ENCODE results near the gene GUCD1. TPM values are rescaled to one million over a fixed set of nuclear protein-coding genes. Genes with fewer than 3 reads are reported as not detected.
A peak's percentile ranks its signal among the peaks of the same experiment; 100 is the strongest.
"Not testable (repeated sequence)": the region's sequence is repeated elsewhere in the genome, so short reads cannot be mapped to it uniquely, and the experiment has no call there.

Gene GUCD1
- total RNA-seq, 2 experiments from 2014 or later = 94.2 to 99.5 TPM

GRCh38 chr22:24571266-24571665 is 16.3 kb upstream of the GUCD1 start:
- CTCF ChIA-PET = no interaction called here
- Mint-ChIP-seq H3K27ac (no peak overlapping the region), H3K4me3 (no peak overlapping the region), H3K4me1 (ENCODE audit: low read depth) (peaks cover 6% of the 10 kb centered on the region), H3K9me3 (no peaks in the 10 kb centered on the region), H3K36me3 (peaks cover 38% of the 10 kb centered on the region), H3K27me3 (no peaks in the 10 kb centered on the region)
- no peak for DNase-seq
- POLR2A ChIA-PET = no interaction called here
- intact Hi-C loops (cut with micrococcal nuclease) = no loop called here

GRCh38 chr22:24567668-24568067 is 12.7 kb upstream of the GUCD1 start:
- CTCF ChIA-PET = no interaction called here
- intact Hi-C loops (cut with micrococcal nuclease) = no loop called here
- Mint-ChIP-seq H3K36me3 (peaks cover 27% of the 10 kb centered on the region), H3K4me3 (no peak overlapping the region), H3K27ac (no peak overlapping the region), H3K27me3 (no peaks in the 10 kb centered on the region), H3K9me3 (no peaks in the 10 kb centered on the region), H3K4me1 (ENCODE audit: low read depth) (peaks cover 30% of the 10 kb centered on the region)
- POLR2A ChIA-PET = no interaction called here
- no peak for DNase-seq

GRCh38 chr22:24566899-24567511 is 12.1 kb upstream of the GUCD1 start:
- peaks cover 25% of the 10 kb centered on the region for H3K36me3 Mint-ChIP-seq
- intact Hi-C loops (cut with micrococcal nuclease) = no loop called here

GRCh38 chr22:24565077-24565476 is 10.1 kb upstream of the GUCD1 start:
- ChIA-PET CTCF (no interaction called here), POLR2A (interaction anchor here (0.9 kb wide), 1 partner anchor 12 kb away, joined by 3 read pairs; no protein-coding TSS in a partner anchor)
- no peak overlapping the region for H3K4me3 Mint-ChIP-seq
- intact Hi-C loops (cut with micrococcal nuclease) = no loop called here
- H3K36me3 Mint-ChIP-seq = peaks cover 28% of the 10 kb centered on the region
- H3K27ac Mint-ChIP-seq = peak overlapping the region; percentile 43
- peaks cover 42% of the 10 kb centered on the region for H3K4me1 Mint-ChIP-seq (ENCODE audit: low read depth)
- H3K27me3 Mint-ChIP-seq = no peaks in the 10 kb centered on the region
- DNase-seq = no peak
- no peaks in the 10 kb centered on the region for H3K9me3 Mint-ChIP-seq

More at GRCh38 chr22:24566899-24567511, 12.1 kb upstream of the GUCD1 start:
- DNase-seq = no peak
- H3K4me1 Mint-ChIP-seq (ENCODE audit: low read depth) = peaks cover 34% of the 10 kb centered on the region
- H3K27ac Mint-ChIP-seq = no peak overlapping the region
- no peak overlapping the region for H3K4me3 Mint-ChIP-seq
- H3K27me3 Mint-ChIP-seq = no peaks in the 10 kb centered on the region
- no peaks in the 10 kb centered on the region for H3K9me3 Mint-ChIP-seq
- ChIA-PET CTCF (no interaction called here), POLR2A (no interaction called here)

- Mint-ChIP-seq H3K36me3 (peaks cover 27% of the 10 kb centered on the region), H3K4me3 (no peak overlapping the region), H3K27ac (peak overlapping the region; percentile 43), H3K27me3 (no peaks in the 10 kb centered on the region), H3K4me1 (ENCODE audit: low read depth) (peaks cover 45% of the 10 kb centered on the region), H3K9me3 (no peaks in the 10 kb centered on the region)
- DNase-seq = no peak
- intact Hi-C loops (cut with micrococcal nuclease) = no loop called here
- ChIA-PET CTCF (interaction anchor here (0.9 kb wide), 1 partner anchor 10 kb away, joined by 4 read pairs; the partner anchor contains the start of gene GUCD1), POLR2A (interaction anchor here (0.9 to 1.1 kb wide), 2 partner anchors 12 to 13 kb away, joined by 3 to 4 read pairs; no protein-coding TSS in a partner anchor)
These were observed 9.6 kb upstream of the GUCD1 start for GRCh38 chr22:24564376-24565058.

GRCh38 chr22:24563246-24563645 is 8.3 kb upstream of the GUCD1 start:
- POLR2A ChIA-PET = no interaction called here

GRCh38 chr22:24559471-24559870 is 4.5 kb upstream of the GUCD1 start:
- Mint-ChIP-seq H3K4me1 (ENCODE audit: low read depth) (peaks cover 57% of the 10 kb centered on the region), H3K27ac (no peak overlapping the region), H3K36me3 (peaks cover 42% of the 10 kb centered on the region), H3K27me3 (no peaks in the 10 kb centered on the region), H3K9me3 (no peaks in the 10 kb centered on the region), H3K4me3 (no peak overlapping the region)
- intact Hi-C loops (cut with micrococcal nuclease) = loop anchor here (5.0 to 10.0 kb wide), 4 partner anchors 38 to 645 kb away; partner anchors contain the start of gene SGSM1
- POLR2A ChIA-PET = no interaction called here
- DNase-seq = no peak
- CTCF ChIA-PET = interaction anchor here (0.9 kb wide), 1 partner anchor 9 kb away, joined by 3 read pairs; no protein-coding TSS in a partner anchor

More at GRCh38 chr22:24563246-24563645, 8.3 kb upstream of the GUCD1 start:
- no peak overlapping the region for H3K4me3 Mint-ChIP-seq
- H3K36me3 Mint-ChIP-seq = peaks cover 32% of the 10 kb centered on the region
- intact Hi-C loops (cut with micrococcal nuclease) = no loop called here
- H3K4me1 Mint-ChIP-seq (ENCODE audit: low read depth) = peaks cover 58% of the 10 kb centered on the region
- no peaks in the 10 kb centered on the region for H3K9me3 Mint-ChIP-seq
- no peak for DNase-seq
- no peaks in the 10 kb centered on the region for H3K27me3 Mint-ChIP-seq
- CTCF ChIA-PET = interaction anchor here (0.9 kb wide), 1 partner anchor 8 kb away, joined by 4 read pairs; the partner anchor contains the start of gene GUCD1
- H3K27ac Mint-ChIP-seq = no peak overlapping the region

- Mint-ChIP-seq H3K27ac (peak within 1 kb of the TSS; percentile 98), H3K4me3 (peak within 1 kb of the TSS; percentile 97), H3K36me3 (peaks cover 33% of the 10 kb centered on the region), H3K4me1 (ENCODE audit: low read depth) (peaks cover 48% of the 10 kb centered on the region), H3K27me3 (no peaks in the 10 kb centered on the region), H3K9me3 (no peaks in the 10 kb centered on the region)
- POLR2A ChIA-PET = interaction anchor here (0.6 to 1.9 kb wide), 9 partner anchors 11 to 1336 kb away, joined by 3 to 9 read pairs (median 4); partner anchors contain the start of genes ADORA2A and MIF
- CTCF ChIA-PET = interaction anchor here (0.6 to 1.5 kb wide), 3 partner anchors 8 to 399 kb away, joined by 4 to 7 read pairs (median 4); no protein-coding TSS in a partner anchor
- intact Hi-C loops (cut with micrococcal nuclease) = loop anchor here (5.0 to 10.0 kb wide), 4 partner anchors 42 to 641 kb away; partner anchors contain the start of gene SGSM1
- DNase-seq = peak; percentile 100
These were observed 464 bp upstream of the GUCD1 start, which contains the start of gene SNRPD3 for GRCh38 chr22:24555165-24556039. Gene SNRPD3 (plus strand): TSS chr22:24555999. CDS start chr22:24557675, 1,676 bp downstream.

- H3K27me3 Mint-ChIP-seq = no peaks in the 10 kb centered on the region
- H3K27ac Mint-ChIP-seq = peak overlapping the region; percentile 79
- ChIA-PET POLR2A (interaction anchor here (0.7 to 1.9 kb wide), 7 partner anchors 8 to 660 kb away, joined by 3 to 9 read pairs (median 5); partner anchors contain the start of genes ADORA2A and MIF), CTCF (no interaction called here)
- peak overlapping the region; percentile 97 for H3K4me3 Mint-ChIP-seq
- intact Hi-C loops (cut with micrococcal nuclease) = loop anchor here (10.0 kb wide), 2 partner anchors 251 to 639 kb away; partner anchors contain the start of gene SGSM1
- H3K4me1 Mint-ChIP-seq (ENCODE audit: low read depth) = peaks cover 41% of the 10 kb centered on the region
- no peak for DNase-seq
- H3K36me3 Mint-ChIP-seq = peaks cover 25% of the 10 kb centered on the region
- H3K9me3 Mint-ChIP-seq = no peaks in the 10 kb centered on the region
These were observed 1.2 kb downstream of the GUCD1 start for GRCh38 chr22:24553597-24554312.

GRCh38 chr22:24552503-24553286 is 2.2 kb downstream of the GUCD1 start:
- H3K4me3 Mint-ChIP-seq, CTCF ChIA-PET, H3K27ac Mint-ChIP-seq, DNase-seq, H3K27me3 Mint-ChIP-seq, H3K9me3 Mint-ChIP-seq: not testable (repeated sequence)
- intact Hi-C loops (cut with micrococcal nuclease) = loop anchor here (10.0 kb wide), 2 partner anchors 252 to 638 kb away; partner anchors contain the start of gene SGSM1
- POLR2A ChIA-PET = interaction anchor here (1.6 kb wide), 2 partner anchors 7 to 12 kb away, joined by 3 to 5 read pairs; no protein-coding TSS in a partner anchor
- H3K36me3 Mint-ChIP-seq = peaks cover 17% of the 10 kb centered on the region
- H3K4me1 Mint-ChIP-seq (ENCODE audit: low read depth) = peaks cover 30% of the 10 kb centered on the region
